Retina (tissue), 1 donor: ENCODE results near the gene MRC2.
"Not testable (repeated sequence)": the region's sequence is repeated elsewhere in the genome, so short reads cannot be mapped to it uniquely, and the experiment has no call there.

Source experiments
- DNase-seq: peaks from one replicate; pipeline ENCODE4 v3.0.0-alpha.2; 2016

MRC2 gene

GRCh38 chr17:62627219-62627903 is at the start of gene MRC2:
MRC2 (plus strand) TSS chr17:62627670; CDS start chr17:62627803, 133 bp downstream.
- peak; percentile 79 for DNase-seq

DNA sequence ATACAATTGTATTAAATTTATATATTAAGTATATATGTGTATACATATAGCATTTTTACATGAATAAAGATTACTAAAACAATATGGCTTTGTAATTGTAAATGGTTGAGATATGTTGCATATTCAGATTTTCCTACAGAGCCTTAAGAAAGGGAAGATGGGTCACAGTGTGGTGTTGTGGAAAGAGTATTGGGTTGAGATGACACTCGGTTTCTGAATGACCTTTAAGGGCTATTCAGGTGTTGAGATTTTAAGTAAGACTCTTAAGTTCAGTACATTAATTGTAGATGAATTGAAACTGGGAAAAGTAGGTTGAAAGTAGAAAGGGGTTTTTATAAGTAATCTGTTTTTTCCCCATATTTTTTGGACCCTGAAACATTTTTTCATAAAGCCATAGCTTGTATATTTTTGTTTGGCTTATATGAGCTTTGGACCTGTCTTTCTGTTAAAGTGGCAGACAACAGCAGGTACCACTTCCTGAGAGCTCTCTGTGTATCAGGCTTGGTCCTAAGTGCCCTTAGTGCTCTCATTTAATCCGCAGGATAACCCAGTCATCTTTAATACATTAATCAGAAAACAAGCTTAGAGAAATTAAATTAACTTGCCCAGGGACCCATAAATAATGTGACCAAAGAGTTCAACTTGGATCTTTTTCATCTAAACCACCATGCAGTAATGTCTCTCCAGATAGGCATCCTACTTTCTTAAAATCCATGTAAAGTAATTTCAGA is 48.5 kb upstream of the MRC2 start:
- DNase-seq: no peak

DNA sequence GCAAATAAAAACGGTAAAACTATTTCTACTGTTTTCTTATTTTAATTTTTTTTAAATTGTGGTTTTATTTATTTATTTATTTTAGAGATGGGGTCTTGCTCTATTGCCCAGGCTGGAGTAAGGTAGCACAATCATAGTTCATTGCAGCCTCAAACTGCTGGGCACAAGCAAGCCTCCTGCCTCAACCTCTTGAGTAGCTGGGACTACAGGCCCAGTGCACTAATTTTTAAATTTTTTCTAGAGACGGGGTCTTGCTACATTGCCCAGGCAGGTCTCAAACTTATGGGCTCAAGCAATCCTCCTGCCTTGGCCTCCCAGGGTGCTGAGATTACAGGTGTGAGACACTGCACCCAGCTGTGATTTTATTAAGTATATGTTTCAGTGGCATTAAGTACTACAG is 46.5 kb upstream of the MRC2 start:
- no peak for DNase-seq

DNA sequence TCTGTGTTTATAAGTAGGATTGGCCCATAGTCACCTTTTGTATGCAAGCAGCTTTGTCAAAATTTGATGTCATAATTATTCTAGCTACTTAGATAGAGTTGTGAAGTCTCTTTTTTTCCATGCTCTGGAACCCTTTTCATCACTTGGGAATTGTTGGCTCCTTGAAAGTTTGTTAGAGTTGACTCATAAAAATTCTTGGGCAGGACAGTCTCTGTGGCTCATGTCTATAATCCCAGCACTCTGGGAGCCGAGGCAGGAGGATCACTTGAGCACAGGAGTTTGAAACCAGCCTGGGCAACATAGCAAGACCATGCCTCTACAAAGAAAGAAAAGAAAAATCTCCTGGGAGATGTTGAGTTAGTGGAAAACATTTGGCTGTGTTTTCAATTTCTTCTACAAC is 45.7 kb upstream of the MRC2 start:
- DNase-seq: no peak

DNA sequence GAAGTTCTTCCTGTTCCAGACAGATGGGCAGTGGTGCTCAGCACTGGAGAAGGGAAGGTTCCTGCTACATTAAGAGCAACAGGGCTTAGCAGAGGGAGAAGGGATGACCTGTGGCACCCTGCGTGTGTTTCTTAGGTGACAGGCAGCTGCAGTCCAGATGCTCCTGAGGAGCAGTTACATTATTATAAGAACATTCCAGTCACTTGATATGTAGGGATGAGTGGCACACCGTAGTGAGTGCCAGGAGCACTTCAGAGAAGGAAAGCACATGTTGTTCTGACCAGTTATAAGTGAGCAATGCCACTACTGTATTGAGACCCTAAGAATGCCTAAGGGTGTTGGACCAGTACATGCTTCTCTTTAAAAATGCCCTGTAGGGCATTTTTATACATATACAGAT is 39.9 kb upstream of the MRC2 start:
- DNase-seq: no peak

DNA sequence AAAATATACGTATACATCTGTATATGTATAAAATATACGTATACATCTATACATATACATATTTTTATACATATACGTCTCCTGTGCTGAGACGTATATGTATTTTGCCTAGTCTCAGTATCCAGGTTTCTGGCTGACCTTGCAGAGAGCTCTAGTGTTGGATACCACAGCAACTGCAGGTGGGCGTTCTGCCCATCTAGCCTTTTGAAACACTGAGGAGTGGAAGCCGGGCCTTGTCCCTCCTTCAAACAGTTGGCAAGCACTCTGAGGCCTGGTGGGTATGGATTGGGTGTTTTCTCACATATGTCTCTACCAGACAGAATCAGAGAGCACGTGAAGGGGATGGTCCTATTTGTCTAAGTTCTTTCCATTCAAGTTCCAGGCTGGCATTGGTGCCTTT is 39.4 kb upstream of the MRC2 start:
- DNase-seq: no peak

DNA sequence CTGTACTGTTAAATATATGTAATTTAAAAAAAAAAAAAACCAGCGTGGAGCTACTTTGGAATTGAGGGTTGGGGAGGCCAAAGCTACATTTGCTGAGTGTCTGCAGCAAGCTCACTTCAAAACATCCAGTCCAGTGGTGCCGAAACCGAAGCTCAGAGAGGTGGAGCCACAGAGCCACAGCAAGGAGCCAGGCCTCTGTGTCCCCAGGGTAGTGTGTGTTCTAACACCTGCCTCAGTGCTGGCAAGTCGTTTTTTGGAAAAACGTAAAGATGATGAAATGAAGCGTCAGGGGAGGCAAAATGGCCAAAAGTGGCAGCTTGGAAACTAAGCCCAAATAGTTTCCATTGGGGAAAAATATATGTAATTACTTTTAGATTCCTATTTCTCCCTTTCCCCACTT is 36.1 kb upstream of the MRC2 start:
- no peak for DNase-seq

GRCh38 chr17:62591822-62592221 is 35.6 kb upstream of the MRC2 start:
- DNase-seq: not testable (repeated sequence)

GRCh38 chr17:62592341-62593099 is 35.0 kb upstream of the MRC2 start:
- DNase-seq: peak; percentile 38

- DNase-seq: no peak
These were observed 32.0 kb upstream of the MRC2 start for GRCh38 chr17:62595484-62595883.

GRCh38 chr17:62596662-62597061 is 30.8 kb upstream of the MRC2 start:
- DNase-seq: no peak

DNA sequence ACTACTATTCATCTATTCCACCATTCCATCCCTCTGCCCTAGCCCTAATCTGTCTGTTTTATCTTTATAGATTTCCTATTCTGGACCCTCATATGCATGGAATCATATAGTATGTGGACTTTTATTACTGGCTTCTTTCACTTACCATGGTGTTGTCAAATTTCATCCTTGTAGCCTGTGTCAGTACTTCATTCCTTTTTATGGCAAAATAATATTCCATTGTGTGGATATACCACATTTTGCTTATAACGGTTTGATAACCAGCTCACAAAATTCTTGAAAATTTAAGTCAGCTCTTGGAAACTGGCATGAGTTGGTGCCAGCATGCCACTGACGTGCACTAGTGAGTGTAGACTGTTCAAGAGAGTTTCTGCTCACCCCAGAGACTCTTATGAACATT is 30.3 kb upstream of the MRC2 start:
- no peak for DNase-seq

GRCh38 chr17:62597920-62598319 is 29.6 kb upstream of the MRC2 start:
- no peak for DNase-seq

DNA sequence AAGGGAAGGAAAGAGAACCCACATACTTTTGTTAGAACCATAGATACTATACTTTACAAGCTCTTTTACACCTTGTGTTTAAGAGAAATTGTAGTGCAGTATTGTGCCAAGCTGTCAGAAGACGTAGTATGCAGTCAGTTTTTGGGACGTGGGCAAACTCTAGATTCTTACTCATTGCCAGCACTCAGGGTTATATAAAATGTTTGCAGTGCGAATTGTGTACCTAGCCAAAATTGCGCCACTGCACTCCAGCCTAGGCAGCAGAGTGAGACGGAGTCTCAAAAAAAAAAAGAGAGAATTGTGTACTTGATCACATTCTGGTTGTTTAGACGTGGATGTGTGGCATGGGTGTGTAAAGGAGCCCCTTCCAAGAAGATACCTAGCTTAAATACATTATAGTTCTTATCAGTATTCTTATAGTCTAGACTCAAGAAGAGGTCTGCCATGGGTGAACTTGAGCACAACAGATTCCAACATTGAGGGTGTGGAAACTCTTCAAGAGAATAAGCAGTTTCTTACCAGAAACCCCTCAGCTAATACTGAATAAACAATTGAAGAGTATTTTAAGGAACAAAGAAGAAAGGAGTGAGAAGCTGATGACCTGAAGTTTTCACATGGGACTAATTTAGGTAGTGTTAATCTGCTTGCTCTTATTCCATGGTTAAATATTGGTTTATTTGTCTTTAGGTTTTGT is 27.4 kb upstream of the MRC2 start:
- no peak for DNase-seq

DNA sequence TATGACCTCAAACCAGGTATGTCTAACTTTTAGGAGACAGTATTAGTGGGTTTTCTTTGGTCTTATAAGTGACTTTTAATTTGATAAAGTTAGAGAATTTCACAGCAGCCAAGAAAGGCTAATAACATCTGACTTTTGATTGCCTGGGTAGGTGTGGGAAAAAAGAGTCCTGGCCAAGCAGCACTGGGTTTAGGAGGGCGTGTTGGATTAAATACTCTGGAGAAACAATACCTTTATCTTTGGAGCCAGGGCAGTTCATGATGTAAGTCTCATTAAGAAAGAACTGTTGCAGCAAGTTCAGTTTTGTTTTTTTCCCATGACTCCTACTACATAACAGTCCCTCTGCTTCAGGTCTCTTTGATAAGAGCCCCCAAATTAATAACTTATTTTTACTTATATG is 26.7 kb upstream of the MRC2 start:
- no peak for DNase-seq

DNA sequence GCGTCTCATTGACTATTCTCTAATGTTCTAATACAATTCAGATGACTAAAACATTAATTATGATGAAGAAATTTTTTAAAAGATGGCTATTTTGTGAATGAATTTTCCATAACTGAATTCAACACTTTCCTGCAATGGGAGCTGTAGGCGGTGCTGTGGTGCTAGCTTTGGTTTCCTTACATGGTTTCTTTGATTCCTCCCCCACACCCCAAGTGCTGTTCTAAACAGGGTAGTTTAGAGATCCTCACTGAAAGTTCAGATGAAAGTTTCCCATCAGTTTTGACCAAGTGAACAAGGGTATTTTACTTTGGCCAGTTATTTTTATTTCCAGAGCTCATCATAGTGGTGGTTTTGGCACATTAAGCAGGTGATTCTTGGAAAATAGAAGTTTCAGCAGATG is 26.0 kb upstream of the MRC2 start:
- no peak for DNase-seq

DNA sequence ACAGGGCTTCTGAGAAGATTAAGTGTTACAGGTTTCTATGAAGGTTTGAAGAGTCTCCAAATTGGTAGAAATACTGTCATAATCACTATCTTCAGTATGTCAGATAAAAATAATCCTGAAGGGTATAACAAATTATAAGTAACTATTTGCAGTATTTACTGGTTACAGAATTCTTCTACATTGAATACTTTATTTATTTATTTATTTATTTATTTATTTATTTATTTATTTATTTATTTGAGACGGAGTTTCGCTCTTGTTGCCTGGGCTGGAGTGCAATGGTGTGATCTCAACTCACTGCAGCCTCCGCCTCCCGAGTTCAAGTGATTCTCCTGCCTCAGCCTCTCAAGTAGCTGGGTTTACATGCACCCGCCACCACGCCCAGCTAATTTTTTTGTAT is 23.7 kb upstream of the MRC2 start:
- DNase-seq: not testable (repeated sequence)

DNA sequence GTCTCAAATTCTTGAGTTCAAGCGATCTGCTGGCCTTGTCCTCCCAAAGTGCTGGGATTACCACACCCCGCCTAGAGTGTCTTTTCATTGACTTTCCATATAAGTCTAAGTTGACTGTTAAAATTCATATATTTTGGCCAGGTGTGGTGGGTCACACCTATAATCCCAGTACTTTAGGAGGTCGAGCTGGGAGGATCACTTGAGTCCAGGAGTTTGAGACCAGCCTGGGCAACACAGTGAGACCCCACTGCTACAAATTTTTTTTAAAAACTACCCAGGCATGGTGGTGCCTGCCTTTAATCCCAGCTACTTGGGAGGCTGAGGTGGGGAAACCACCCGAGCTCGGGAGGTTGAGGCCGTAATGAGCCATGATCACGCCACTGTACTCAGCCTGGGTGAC is 21.9 kb upstream of the MRC2 start:
- DNase-seq: no peak

DNA sequence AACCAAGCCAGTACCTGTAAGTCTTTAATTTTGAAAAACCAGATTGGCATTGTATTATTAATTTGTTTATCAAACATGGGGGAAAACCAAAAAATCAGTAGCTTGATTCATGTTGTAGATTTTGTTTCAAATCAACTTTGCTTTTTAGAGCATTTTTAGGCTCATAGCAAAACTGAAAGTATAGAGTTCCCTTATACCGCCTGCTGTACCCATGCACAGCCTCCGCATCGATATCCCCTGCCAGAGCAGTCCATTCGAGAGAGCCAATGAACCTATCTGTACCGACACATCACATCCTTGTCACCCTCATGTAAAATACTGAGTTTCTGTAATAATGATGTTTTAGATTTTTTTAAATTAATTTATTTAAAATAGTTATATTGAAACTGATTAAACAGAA is 16.2 kb upstream of the MRC2 start:
- DNase-seq: no peak

- no peak for DNase-seq
These were observed 15.7 kb upstream of the MRC2 start for GRCh38 chr17:62611728-62612127.

- not testable (repeated sequence) for DNase-seq
These were observed 15.2 kb upstream of the MRC2 start for GRCh38 chr17:62612289-62612688.

- DNase-seq: not testable (repeated sequence)
These were observed 14.4 kb upstream of the MRC2 start for GRCh38 chr17:62613095-62613494.

DNA sequence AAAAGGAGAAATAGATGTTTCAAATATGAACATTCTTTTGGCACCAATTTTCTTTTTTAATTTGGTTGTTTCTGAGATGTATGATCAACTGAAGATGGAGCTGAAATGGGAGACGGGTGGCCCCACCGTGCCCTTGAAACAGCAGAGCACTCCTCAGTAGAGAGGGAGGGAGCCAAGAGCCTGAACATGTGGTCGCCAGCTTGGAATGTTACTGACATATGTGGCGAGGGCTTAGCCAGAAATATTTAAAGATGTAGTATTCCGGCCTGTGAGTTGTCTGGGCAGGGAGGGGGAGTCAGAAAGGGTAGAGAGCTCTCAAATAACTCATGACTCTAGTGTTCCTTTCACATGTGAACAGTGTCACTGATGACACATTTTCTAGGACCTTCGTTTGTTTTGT is 13.3 kb upstream of the MRC2 start:
- DNase-seq: no peak
